Stimulated activated CD4-positive, alpha-beta T cell treated with anti-CD3 and anti-CD28 coated beads, TNF-alpha, amount 100 ng/mL, for 1 hour (primary cell): Measurements from ENCODE around the gene TBL1X.

Experiments
- DNase-seq, 3 donors: peaks; one replicate each; pipeline ENCODE4 v3.0.0-alpha.2; 2020; ENCODE audit warnings: low read depth in 3 of 3, low spot score in 1 of 3

The TBL1X gene

GRCh38 chrX:9494771-9495170 lies 29.9 kb downstream of the TBL1X start:
- no peak for DNase-seq

- DNase-seq = no peak
Measured at GRCh38 chrX:9495496-9495895, 30.6 kb downstream of the TBL1X start.

GRCh38 chrX:9498236-9498635 lies 33.4 kb downstream of the TBL1X start:
- no peak for DNase-seq

GRCh38 chrX:9500584-9500983 lies 35.7 kb downstream of the TBL1X start:
- no peak for DNase-seq

- DNase-seq = no peak
Measured at GRCh38 chrX:9501362-9501761, 36.5 kb downstream of the TBL1X start.

- no peak for DNase-seq
Measured at GRCh38 chrX:9503261-9503660, 38.4 kb downstream of the TBL1X start.

GRCh38 chrX:9510366-9510765 lies 45.5 kb downstream of the TBL1X start:
- DNase-seq = no peak

GRCh38 chrX:9510980-9511379 lies 46.1 kb downstream of the TBL1X start:
- no peak for DNase-seq

GRCh38 chrX:9515489-9515888 lies 50.6 kb downstream of the TBL1X start:
- no peak for DNase-seq

- DNase-seq = no peak
Measured at GRCh38 chrX:9515973-9516538, 51.2 kb downstream of the TBL1X start.

- no peak for DNase-seq
Measured at GRCh38 chrX:9516635-9517034, 51.8 kb downstream of the TBL1X start.

- no peak for DNase-seq
Measured at GRCh38 chrX:9518051-9518450, 53.2 kb downstream of the TBL1X start.

- no peak for DNase-seq
Measured at GRCh38 chrX:9518889-9519288, 54.0 kb downstream of the TBL1X start.

- DNase-seq = no peak
Measured at GRCh38 chrX:9519546-9520216, 54.8 kb downstream of the TBL1X start.

- DNase-seq = no peak
Measured at GRCh38 chrX:9520217-9520590, 55.3 kb downstream of the TBL1X start.

- no peak for DNase-seq
Measured at GRCh38 chrX:9522378-9523155, 57.7 kb downstream of the TBL1X start.

GRCh38 chrX:9525511-9526248 lies 60.8 kb downstream of the TBL1X start:
- no peak for DNase-seq

GRCh38 chrX:9526965-9527364 lies 62.1 kb downstream of the TBL1X start:
- no peak for DNase-seq

- DNase-seq = no peak
Measured at GRCh38 chrX:9528498-9528897, 63.6 kb downstream of the TBL1X start.

GRCh38 chrX:9529223-9529622 lies 64.4 kb downstream of the TBL1X start:
- no peak for DNase-seq

GRCh38 chrX:9530848-9531274 lies 66.0 kb downstream of the TBL1X start:
- peak in 2 of 3 donors; percentile 6 to 20 for DNase-seq

- no peak for DNase-seq
Measured at GRCh38 chrX:9532349-9532748, 67.5 kb downstream of the TBL1X start.
